ENCODE data around the gene KRTAP10-6.
"Not testable (repeated sequence)": the region's sequence is repeated elsewhere in the genome, so short reads cannot be mapped to it uniquely, and the experiment has no call there.

The KRTAP10-6 gene

GRCh38 chr21:44596068-44596725, 3.9 kb upstream of the KRTAP10-6 start:
- no peak for DNase-seq

GRCh38 chr21:44595524-44595923, 3.2 kb upstream of the KRTAP10-6 start:
- DNase-seq = no peak

GRCh38 chr21:44594406-44594916, 2.2 kb upstream of the KRTAP10-6 start:
- DNase-seq = no peak

- DNase-seq = no peak
Observed at GRCh38 chr21:44593598-44594405, 1.5 kb upstream of the KRTAP10-6 start.

- not testable (repeated sequence) for DNase-seq
Observed at GRCh38 chr21:44591801-44592130, 539 bp downstream of the KRTAP10-6 start.

- not testable (repeated sequence) for DNase-seq
Observed at GRCh38 chr21:44590897-44591800, 1.2 kb downstream of the KRTAP10-6 start.

GRCh38 chr21:44590311-44590721, 2.0 kb downstream of the KRTAP10-6 start:
- no peak for DNase-seq

GRCh38 chr21:44589586-44590305, 2.6 kb downstream of the KRTAP10-6 start:
- DNase-seq = no peak

GRCh38 chr21:44589094-44589493, 3.2 kb downstream of the KRTAP10-6 start:
- DNase-seq = no peak

- DNase-seq = no peak
Observed at GRCh38 chr21:44585892-44586291, 6.4 kb downstream of the KRTAP10-6 start.

- DNase-seq = no peak
Observed at GRCh38 chr21:44583800-44584147, 8.5 kb downstream of the KRTAP10-6 start.

- DNase-seq = no peak
Observed at GRCh38 chr21:44583089-44583799, 9.1 kb downstream of the KRTAP10-6 start.

GRCh38 chr21:44582055-44582454, 10.2 kb downstream of the KRTAP10-6 start:
- no peak for DNase-seq

- DNase-seq = no peak
Observed at GRCh38 chr21:44581158-44581557, 11.1 kb downstream of the KRTAP10-6 start.

- not testable (repeated sequence) for DNase-seq
Observed at GRCh38 chr21:44580231-44580821, 12.0 kb downstream of the KRTAP10-6 start, which contains the start of gene KRTAP10-5. Gene KRTAP10-5, minus strand, starts transcription at chr21:44580604. Its CDS starts 26 bp downstream, at chr21:44580578.

- DNase-seq = no peak
Observed at GRCh38 chr21:44579833-44580144, 12.5 kb downstream of the KRTAP10-6 start.

- no peak for DNase-seq
Observed at GRCh38 chr21:44579056-44579832, 13.1 kb downstream of the KRTAP10-6 start.

GRCh38 chr21:44578371-44579055, 13.8 kb downstream of the KRTAP10-6 start:
- DNase-seq = no peak

- no peak for DNase-seq
Observed at GRCh38 chr21:44576025-44576420, 16.3 kb downstream of the KRTAP10-6 start.
